ENCODE measurements around the gene LMO3. TPM values are rescaled to one million over a fixed set of nuclear protein-coding genes. Genes with fewer than 3 reads are reported as not detected.

Gene LMO3
- total and polyA plus RNA-seq, 2 of the 8 experiments (the other 6 are each of a cell fraction or from before 2014, with no cell fraction given) = 4.7 to 16.7 TPM

GRCh38 chr12:16604596-16605252 lies 1.2 kb downstream of the LMO3 start:
- Histone ChIP-seq H3K4me2 (ENCODE audit: insufficient read depth in 1 of 2, low read depth in 2 of 2, low read length in 2 of 2) (peak overlapping the region; percentile 84 to 95), H3K4me3 (ENCODE audit: extremely low read depth in 1 of 4, insufficient read depth in 2 of 4, low read depth in 3 of 4, low read length in 4 of 4) (peak overlapping the region; percentile 36 to 70 (median 54)), H2BK20ac (ENCODE audit: low read length) (no peak overlapping the region), H2BK12ac (ENCODE audit: low read depth, low read length) (0 out of 2 replicates have a peak overlapping the region, but pooled peaks have one; percentile 4), H3K27ac (ENCODE audit: low read depth, low read length) (no peak overlapping the region), H3K9ac (replicated peaks in 1 of 4; ENCODE audit: extremely low read depth in 1 of 4, low read depth in 3 of 4, low read length in 3 of 4) (no peak overlapping the region), H2AFZ (ENCODE audit: low read length) (no peak overlapping the region), H3K27me3 (replicated peaks in 1 of 4; ENCODE audit: control insufficient read depth in 3 of 4, extremely low read depth in 1 of 4, insufficient read depth in 3 of 4, low read length in 3 of 4) (peaks cover 0 to 40% (median 17%) of the 10 kb centered on the region in 4 experiments; a peak in 5 of 7 replicates), H3K14ac (ENCODE audit: insufficient read length) (no peak overlapping the region), H3K79me1 (ENCODE audit: low read depth, low read length) (no peaks in the 10 kb centered on the region), H3K18ac (ENCODE audit: extremely low read depth, low read length) (no peak overlapping the region), H3K23me2 (ENCODE audit: low read depth, low read length) (peaks cover 16% of the 10 kb centered on the region), H4K8ac (ENCODE audit: extremely low read depth, insufficient read depth, low read length) (no peak overlapping the region), H4K91ac (replicated peaks; ENCODE audit: insufficient read length, low read length) (no peak overlapping the region), H4K20me1 (replicated peaks in 1 of 2; ENCODE audit: control insufficient read depth in 1 of 2, insufficient read depth in 2 of 2, low read length in 2 of 2) (no peaks in the 10 kb centered on the region), H3K9me3 (ENCODE audit: insufficient read depth in 2 of 2, low read depth in 1 of 2, low read length in 1 of 2) (no peaks in the 10 kb centered on the region), H3K4ac (replicated peaks; ENCODE audit: insufficient read length, low read depth, low read length) (no peak overlapping the region), H3K56ac (replicated peaks; ENCODE audit: insufficient read length, low read depth, low read length) (no peak overlapping the region), H2AK5ac (ENCODE audit: low read depth, low read length) (no peak overlapping the region), H4K5ac (ENCODE audit: insufficient read length, low read depth, low read length) (no peak overlapping the region), H3K4me1 (replicated peaks in 1 of 4; ENCODE audit: control insufficient read depth in 3 of 4, insufficient read depth in 4 of 4, low read length in 3 of 4) (peaks cover 7 to 23% (median 12%) of the 10 kb centered on the region in 4 experiments; a peak in 6 of 7 replicates), H3K23ac (ENCODE audit: insufficient read length) (no peak overlapping the region), H2BK15ac (ENCODE audit: low read length) (no peak overlapping the region), H3K36me3 (ENCODE audit: control insufficient read depth in 2 of 4, insufficient read depth in 4 of 4, low read length in 3 of 4) (no peaks in the 10 kb centered on the region), H2BK5ac (ENCODE audit: low read depth, low read length) (no peak overlapping the region), H2BK120ac (replicated peaks; ENCODE audit: low read depth, low read length) (no peak overlapping the region), H3K79me2 (ENCODE audit: control insufficient read depth in 1 of 2, insufficient read depth in 2 of 2, low read length in 2 of 2) (no peaks in the 10 kb centered on the region; a peak in 1 of 4 replicates)
- TF ChIP-seq, protein P1, sequence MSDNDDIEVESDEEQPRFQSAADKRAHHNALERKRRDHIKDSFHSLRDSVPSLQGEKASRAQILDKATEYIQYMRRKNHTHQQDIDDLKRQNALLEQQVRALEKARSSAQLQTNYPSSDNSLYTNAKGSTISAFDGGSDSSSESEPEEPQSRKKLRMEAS (IDR thresholded peaks at IDR 0.05) = 0 out of 2 replicates have a peak, but pooled peaks have one; percentile 33
- TF ChIP-seq, protein P2, sequence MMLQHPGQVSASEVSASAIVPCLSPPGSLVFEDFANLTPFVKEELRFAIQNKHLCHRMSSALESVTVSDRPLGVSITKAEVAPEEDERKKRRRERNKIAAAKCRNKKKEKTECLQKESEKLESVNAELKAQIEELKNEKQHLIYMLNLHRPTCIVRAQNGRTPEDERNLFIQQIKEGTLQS (IDR thresholded peaks at IDR 0.05; ENCODE audit: insufficient read depth, low read depth, low read length) = no peak
- TF ChIP-seq RNF2 (IDR thresholded peaks at IDR 0.05; ENCODE audit: borderline replicate concordance, low read depth, low read length, missing control alignments, poor library complexity, severe bottlenecking) = peak; percentile 53
- TF ChIP-seq E2F6 (IDR thresholded peaks at IDR 0.05) = no peak
- TF ChIP-seq EZH2 (IDR thresholded peaks at IDR 0.05; ENCODE audit: low read depth, low read length, severe bottlenecking) = peak; percentile 52
- TF ChIP-seq SP2 (IDR thresholded peaks at IDR 0.05; ENCODE audit: low read length) = no peak
- TF ChIP-seq, protein P3, sequence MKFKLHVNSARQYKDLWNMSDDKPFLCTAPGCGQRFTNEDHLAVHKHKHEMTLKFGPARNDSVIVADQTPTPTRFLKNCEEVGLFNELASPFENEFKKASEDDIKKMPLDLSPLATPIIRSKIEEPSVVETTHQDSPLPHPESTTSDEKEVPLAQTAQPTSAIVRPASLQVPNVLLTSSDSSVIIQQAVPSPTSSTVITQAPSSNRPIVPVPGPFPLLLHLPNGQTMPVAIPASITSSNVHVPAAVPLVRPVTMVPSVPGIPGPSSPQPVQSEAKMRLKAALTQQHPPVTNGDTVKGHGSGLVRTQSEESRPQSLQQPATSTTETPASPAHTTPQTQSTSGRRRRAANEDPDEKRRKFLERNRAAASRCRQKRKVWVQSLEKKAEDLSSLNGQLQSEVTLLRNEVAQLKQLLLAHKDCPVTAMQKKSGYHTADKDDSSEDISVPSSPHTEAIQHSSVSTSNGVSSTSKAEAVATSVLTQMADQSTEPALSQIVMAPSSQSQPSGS (IDR thresholded peaks at IDR 0.05; ENCODE audit: low read length) = no peak
- peak; percentile 34 for TF ChIP-seq KDM4A (IDR thresholded peaks at IDR 0.05; ENCODE audit: low read depth, low read length, severe bottlenecking)
- ChIA-PET CTCF (ENCODE audit: partially characterized antibody) (interaction anchor here (1.7 kb wide), 1 partner anchor 80 kb away, joined by 5 read pairs; no protein-coding TSS in a partner anchor), POLR2A (ENCODE audit: partially characterized antibody) (interaction anchor here (0.8 kb wide), 1 partner anchor 49 kb away, joined by 3 read pairs; no protein-coding TSS in a partner anchor)
- no peak for FAIRE-seq
- DNase-seq (ENCODE audit: low read depth in 1 of 2, low spot score in 2 of 2) = peak in 1 of 2 experiments; percentile 54
- WGBS, 2 experiments (ENCODE audit: extremely low coverage in 1 of 2, insufficient coverage in 1 of 2, insufficient read length in 1 of 2, insufficient replicate concordance in 2 of 2, low coverage in 1 of 2, low lambda C conversion rate in 2 of 2, missing lambda C conversion rate in 1 of 2) = 6% methylated on average over 22 of the region's 22 CpGs; no CpG with 5 or more reads in 1 of the 2 experiments

All from H1 (cell line).